DND-41 (cell line): ENCODE results near the gene CYRIA.

Experiments used
- ATAC-seq: fragments of 200-7000 bp; cut with Tn5 transposase; 3 replicates; pipeline ENCODE4 v1.9.1; 2021; ENCODE audit warnings: low read depth; ENCODE audit not compliant: insufficient read depth
- DNase-seq: peaks from one replicate; pipeline ENCODE4 v3.0.0-alpha.2; 2020
- H2AFZ ChIP-seq: 2 replicates; pipeline ENCODE4 v1.6.0; 2012; ENCODE audit warnings: low read depth, low read length
- H3K27ac ChIP-seq: 2 replicates; pipeline ENCODE4 v1.5.1; 2012; ENCODE audit warnings: low read length, inconsistent platforms
- H3K27me3 ChIP-seq: fragments of 200-600 bp; sonication (generic); 2 replicates; pipeline ENCODE4 v1.6.0; 2012; ENCODE audit warnings: low read length, mild to moderate bottlenecking, inconsistent platforms; ENCODE audit not compliant: insufficient read depth, poor library complexity
- H3K36me3 ChIP-seq: 2 replicates; pipeline ENCODE4 v1.5.1; 2012; ENCODE audit warnings: low read length, inconsistent platforms; ENCODE audit not compliant: insufficient read depth
- H3K4me1 ChIP-seq: 2 replicates; pipeline ENCODE4 v1.5.1; 2012; ENCODE audit warnings: mild to moderate bottlenecking, low read length; ENCODE audit not compliant: insufficient read depth
- H3K4me2 ChIP-seq: 2 replicates; pipeline ENCODE4 v1.6.0; 2012; ENCODE audit warnings: mild to moderate bottlenecking, moderate library complexity, low read length, inconsistent platforms; ENCODE audit not compliant: insufficient read depth
- H3K4me3 ChIP-seq, 2 experiments: fragments of 200-600 bp in 1 of 2; shearing (Covaris generic) in 1 of 2; 2 replicates each; pipeline ENCODE4 v1.5.1; 2012 to 2016; ENCODE audit warnings: inconsistent platforms in 2 of 2, low read length in 2 of 2, mild to moderate bottlenecking in 2 of 2, low read depth in 1 of 2, moderate library complexity in 1 of 2
- H3K79me2 ChIP-seq: 2 replicates; pipeline ENCODE4 v1.6.0; 2012; ENCODE audit warnings: low read length, inconsistent platforms; ENCODE audit not compliant: insufficient read depth
- H3K9ac ChIP-seq: 2 replicates; pipeline ENCODE4 v1.6.0; 2012; ENCODE audit warnings: low read depth, mild to moderate bottlenecking, inconsistent platforms, low read length, moderate library complexity
- H3K9me3 ChIP-seq: 2 replicates; pipeline ENCODE4 v1.5.1; 2012; ENCODE audit warnings: low read length, moderate library complexity, mild to moderate bottlenecking, inconsistent platforms; ENCODE audit not compliant: insufficient read depth, severe bottlenecking
- H4K20me1 ChIP-seq: 2 replicates; pipeline ENCODE4 v1.6.0; 2012; ENCODE audit warnings: low read length; ENCODE audit not compliant: insufficient read depth
- CTCF ChIP-seq: IDR thresholded peaks from 2 replicates; pipeline ENCODE4 v1.5.1; 2012; ENCODE audit warnings: borderline replicate concordance, low read length, moderate library complexity, mild to moderate bottlenecking; ENCODE audit not compliant: poor library complexity, severe bottlenecking; ENCODE audit errors: extremely low read depth
- EZH2 ChIP-seq: IDR thresholded peaks from 3 replicates; pipeline ENCODE4 v1.6.1; 2012; ENCODE audit warnings: borderline replicate concordance, low read depth, mild to moderate bottlenecking, moderate library complexity, low read length, inconsistent platforms; ENCODE audit not compliant: severe bottlenecking

The CYRIA gene

GRCh38 chr2:16647992-16648617 is 17.5 kb downstream of the CYRIA start:
- H3K36me3 ChIP-seq, result no peaks in the 10 kb centered on the region
- DNase-seq, result no peak
- no peak for TF ChIP-seq CTCF
- TF ChIP-seq EZH2, result no peak
- no peak overlapping the region for H3K27ac ChIP-seq
- no peak overlapping the region for H3K4me3 ChIP-seq
- H2AFZ ChIP-seq, result no peak overlapping the region
- no peak overlapping the region for H3K9ac ChIP-seq
- no peaks in the 10 kb centered on the region for H3K9me3 ChIP-seq
- no peaks in the 10 kb centered on the region for H3K27me3 ChIP-seq
- H3K79me2 ChIP-seq, result no peaks in the 10 kb centered on the region
- ATAC-seq, result no peak
- no peak overlapping the region for H3K4me2 ChIP-seq
- no peaks in the 10 kb centered on the region for H4K20me1 ChIP-seq
- no peaks in the 10 kb centered on the region for H3K4me1 ChIP-seq

- no peak for DNase-seq
- no peaks in the 10 kb centered on the region for H3K4me1 ChIP-seq
- H4K20me1 ChIP-seq, result no peaks in the 10 kb centered on the region
- no peak overlapping the region for H3K4me2 ChIP-seq
- no peak overlapping the region for H3K4me3 ChIP-seq
- no peaks in the 10 kb centered on the region for H3K36me3 ChIP-seq
- no peak overlapping the region for H3K9ac ChIP-seq
- ATAC-seq, result no peak
- no peak overlapping the region for H2AFZ ChIP-seq
- no peaks in the 10 kb centered on the region for H3K9me3 ChIP-seq
- TF ChIP-seq CTCF, result no peak
- no peak for TF ChIP-seq EZH2
- no peak overlapping the region for H3K27ac ChIP-seq
- H3K79me2 ChIP-seq, result no peaks in the 10 kb centered on the region
- H3K27me3 ChIP-seq, result no peaks in the 10 kb centered on the region
Observed at GRCh38 chr2:16645775-16646559, 19.7 kb downstream of the CYRIA start.

GRCh38 chr2:16645088-16645487 is 20.5 kb downstream of the CYRIA start:
- no peak for TF ChIP-seq CTCF
- no peaks in the 10 kb centered on the region for H3K79me2 ChIP-seq

More at GRCh38 chr2:16645088-16645487, 20.5 kb downstream of the CYRIA start:
- no peaks in the 10 kb centered on the region for H3K27me3 ChIP-seq
- DNase-seq, result no peak
- ATAC-seq, result no peak
- no peaks in the 10 kb centered on the region for H3K36me3 ChIP-seq
- H4K20me1 ChIP-seq, result no peaks in the 10 kb centered on the region
- no peak overlapping the region for H3K4me3 ChIP-seq
- H3K27ac ChIP-seq, result no peak overlapping the region
- H3K4me2 ChIP-seq, result no peak overlapping the region
- H3K9me3 ChIP-seq, result no peaks in the 10 kb centered on the region
- H2AFZ ChIP-seq, result no peak overlapping the region
- H3K4me1 ChIP-seq, result no peaks in the 10 kb centered on the region
- H3K9ac ChIP-seq, result no peak overlapping the region
